Sigmoid colon (tissue), 7 donors: ENCODE measurements around the gene DOCK1. TPM values are rescaled to one million over a fixed set of nuclear protein-coding genes. Genes with fewer than 3 reads are reported as not detected.
A peak's percentile ranks its signal among the peaks of the same experiment; 100 is the strongest.

Experiments used
- DNase-seq: peaks from one replicate; pipeline ENCODE4 v3.0.0-alpha.2; 2019
- H3K27ac ChIP-seq, 4 donors: fragments of 200-600 bp; sonication (generic); one replicate each; pipeline ENCODE4 v1.5.1; 2016 to 2019; ENCODE audit warnings: mild to moderate bottlenecking in 1 of 4
- H3K27me3 ChIP-seq, 3 donors: fragments of 200-600 bp; sonication (generic); one replicate each; pipeline ENCODE4 v1.5.1; 2019; ENCODE audit warnings: mild to moderate bottlenecking in 1 of 3
- H3K36me3 ChIP-seq, 4 donors: fragments of 200-600 bp; sonication (generic); one replicate each; pipeline ENCODE4 v1.5.1; 2016 to 2019
- H3K4me1 ChIP-seq, 4 donors: fragments of 200-600 bp; sonication (generic); one replicate each; pipeline ENCODE4 v1.5.1; 2017 to 2019
- H3K4me3 ChIP-seq, 4 donors: fragments of 200-600 bp; sonication (generic); one replicate each; pipeline ENCODE4 v1.5.1; 2017 to 2019; ENCODE audit warnings: mild to moderate bottlenecking in 2 of 4, moderate library complexity in 1 of 4
- H3K9me3 ChIP-seq, 4 donors: fragments of 200-600 bp in 3 of 4; sonication (generic) in 3 of 4; one replicate each; pipeline versions ENCODE4 v1.5.1 to v1.6.1; 2013 to 2019
- EP300 ChIP-seq, 4 donors: sonication (generic); formaldehyde crosslinking; IDR thresholded peaks; one replicate each; pipeline ENCODE4 v1.6.1; 2017; ENCODE audit warnings: antibody characterized with exemption in 4 of 4
- POLR2A ChIP-seq, 2 donors: fragments of 450-650 bp; IDR thresholded peaks; one replicate each; pipeline ENCODE4 v1.6.1; 2016; ENCODE audit warnings: antibody characterized with exemption in 2 of 2, mild to moderate bottlenecking in 2 of 2, moderate library complexity in 2 of 2
- POLR2AphosphoS5 ChIP-seq, 4 donors: sonication (generic); formaldehyde crosslinking; IDR thresholded peaks; one replicate each; pipeline ENCODE4 v1.6.1; 2017; ENCODE audit warnings: antibody characterized with exemption in 4 of 4
- WGBS, 2 donors: extraction: QIAGEN DNeasy Blood & Tissue Kit; methylation state at CpG; one replicate each; pipeline ENCODE4 v1.1.7; 2013; 5-methylcytosine and 5-hydroxymethylcytosine counted together
- intact Hi-C: fragments of 100-400 bp; cut with DNase I; formaldehyde crosslinking; loops from one replicate; pipeline ENCODE4 v1.15.1; 2023
- polyA plus RNA-seq, 3 donors: library from polyadenylated mRNA; stranded (reverse); fragments of 200-250 nt; gene quantifications; one replicate each; pipeline ENCODE4 v1.2.3, GENCODE V29; 2013
- total RNA-seq, 4 donors: library from RNA; depleted of rRNA; stranded (reverse); fragments of >200 nt; gene quantifications; one replicate each; pipeline ENCODE4 v1.1.0, GENCODE V29; 2016
- TF ChIP-seq, protein P1 (sequence below), 4 experiments: fragments of 450-650 bp in 3 of 4; fragments of 200-600 bp in 1 of 4; IDR thresholded peaks; one replicate each; pipeline ENCODE4 v1.5.1; 2016 to 2019; ENCODE audit warnings: antibody characterized with exemption in 4 of 4, mild to moderate bottlenecking in 3 of 4, moderate library complexity in 2 of 4
- donor health status: healthy with polysubstance abuse.
- donor health status: Bipolar disorder and iron deficiency.
- donor health status: healthy.

The DOCK1 gene
- total and polyA plus RNA-seq, 7 donors, result 15.0 to 53.7 (median 40.2) TPM

GRCh38 chr10:127386606-127387327, 481.5 kb downstream of the DOCK1 start:
- H3K9me3 ChIP-seq, result no peaks in the 10 kb centered on the region
- WGBS, 2 donors, result 89 to 92% methylated on average over 17 of the region's 17 CpGs
- peaks cover 0 to 34% (median 2%) of the 10 kb centered on the region in 4 donors for H3K36me3 ChIP-seq
- no peaks in the 10 kb centered on the region for H3K4me1 ChIP-seq
- no peak overlapping the region for H3K27ac ChIP-seq
- no peaks in the 10 kb centered on the region for H3K27me3 ChIP-seq
- no peak for DNase-seq
- TF ChIP-seq EP300 (IDR thresholded peaks at IDR 0.05) (no peak), POLR2AphosphoS5 (IDR thresholded peaks at IDR 0.05) (no peak), POLR2A (IDR thresholded peaks at IDR 0.05) (no peak)
- TF ChIP-seq, protein P1, sequence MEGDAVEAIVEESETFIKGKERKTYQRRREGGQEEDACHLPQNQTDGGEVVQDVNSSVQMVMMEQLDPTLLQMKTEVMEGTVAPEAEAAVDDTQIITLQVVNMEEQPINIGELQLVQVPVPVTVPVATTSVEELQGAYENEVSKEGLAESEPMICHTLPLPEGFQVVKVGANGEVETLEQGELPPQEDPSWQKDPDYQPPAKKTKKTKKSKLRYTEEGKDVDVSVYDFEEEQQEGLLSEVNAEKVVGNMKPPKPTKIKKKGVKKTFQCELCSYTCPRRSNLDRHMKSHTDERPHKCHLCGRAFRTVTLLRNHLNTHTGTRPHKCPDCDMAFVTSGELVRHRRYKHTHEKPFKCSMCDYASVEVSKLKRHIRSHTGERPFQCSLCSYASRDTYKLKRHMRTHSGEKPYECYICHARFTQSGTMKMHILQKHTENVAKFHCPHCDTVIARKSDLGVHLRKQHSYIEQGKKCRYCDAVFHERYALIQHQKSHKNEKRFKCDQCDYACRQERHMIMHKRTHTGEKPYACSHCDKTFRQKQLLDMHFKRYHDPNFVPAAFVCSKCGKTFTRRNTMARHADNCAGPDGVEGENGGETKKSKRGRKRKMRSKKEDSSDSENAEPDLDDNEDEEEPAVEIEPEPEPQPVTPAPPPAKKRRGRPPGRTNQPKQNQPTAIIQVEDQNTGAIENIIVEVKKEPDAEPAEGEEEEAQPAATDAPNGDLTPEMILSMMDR (IDR thresholded peaks at IDR 0.05), result no peak
- intact Hi-C loops, result no loop called here
- no peak overlapping the region for H3K4me3 ChIP-seq

GRCh38 chr10:127391875-127392274, 486.6 kb downstream of the DOCK1 start:
- intact Hi-C loops, result no loop called here
- Histone ChIP-seq H3K36me3 (peaks cover 0 to 5% (median 0%) of the 10 kb centered on the region in 4 donors), H3K27ac (peak overlapping the region in 1 of 4 donors; percentile 19), H3K9me3 (no peaks in the 10 kb centered on the region), H3K27me3 (no peaks in the 10 kb centered on the region), H3K4me1 (no peaks in the 10 kb centered on the region), H3K4me3 (no peak overlapping the region)
- 86 to 89% methylated on average over 12 of the region's 12 CpGs for WGBS, 2 donors
- no peak for TF ChIP-seq POLR2A (IDR thresholded peaks at IDR 0.05)
- TF ChIP-seq, protein P1 (IDR thresholded peaks at IDR 0.05), result no peak
- no peak for TF ChIP-seq EP300 (IDR thresholded peaks at IDR 0.05)
- no peak for TF ChIP-seq POLR2AphosphoS5 (IDR thresholded peaks at IDR 0.05)
- DNase-seq, result no peak

DNA sequence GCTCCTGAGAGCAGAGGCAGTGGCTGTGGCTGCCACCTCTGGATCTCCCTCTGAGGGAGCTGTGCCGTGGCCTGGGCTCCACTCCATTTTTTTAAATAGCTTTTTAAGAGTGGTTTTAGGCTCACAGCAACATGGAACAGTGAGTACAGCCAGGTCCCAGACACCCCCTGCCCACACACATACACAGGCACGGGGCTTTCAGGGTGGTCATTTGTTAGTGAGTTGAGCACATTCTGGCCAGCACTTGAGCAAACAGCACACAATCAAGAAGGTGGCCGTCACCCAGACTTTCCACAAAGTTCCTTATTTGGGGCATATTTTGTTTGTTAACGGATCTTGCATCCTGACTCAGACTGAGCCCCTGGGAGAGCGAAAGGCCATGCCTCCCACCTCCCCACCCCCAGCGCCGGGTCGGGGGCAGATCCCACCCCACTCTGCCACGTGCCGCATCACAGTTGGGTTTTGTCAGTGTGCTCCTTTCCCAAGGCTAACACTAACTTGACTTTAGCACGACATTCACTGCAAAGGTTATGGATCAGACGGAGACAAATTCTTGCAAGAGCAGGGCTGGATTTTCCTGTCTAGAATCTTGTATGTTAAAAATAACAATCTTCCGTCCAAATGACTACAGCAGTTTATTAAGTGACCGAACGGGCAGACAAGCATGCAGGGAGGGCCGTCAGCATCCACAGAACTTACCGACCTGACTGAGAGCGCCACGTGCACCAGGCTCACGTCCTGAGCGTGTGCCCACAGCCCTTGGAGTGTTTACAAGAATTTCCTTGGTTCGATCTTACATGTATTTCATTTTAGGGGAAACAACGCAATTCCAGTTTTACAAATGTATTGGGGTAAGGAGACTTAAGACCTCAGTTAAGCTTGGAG, 487.4 kb downstream of the DOCK1 start:
- TF ChIP-seq POLR2A (IDR thresholded peaks at IDR 0.05), result no peak
- peak in 1 of 4 donors; percentile 10 for TF ChIP-seq POLR2AphosphoS5 (IDR thresholded peaks at IDR 0.05)
- TF ChIP-seq EP300 (IDR thresholded peaks at IDR 0.05), result no peak
- TF ChIP-seq, protein P1 (IDR thresholded peaks at IDR 0.05), result no peak
- Histone ChIP-seq H3K4me1 (no peaks in the 10 kb centered on the region), H3K4me3 (no peak overlapping the region), H3K9me3 (no peaks in the 10 kb centered on the region), H3K27ac (peak overlapping the region in 1 of 4 donors; percentile 19), H3K36me3 (peaks cover 0 to 5% (median 0%) of the 10 kb centered on the region in 4 donors), H3K27me3 (no peaks in the 10 kb centered on the region)
- intact Hi-C loops, result no loop called here
- no peak for DNase-seq
- 84 to 87% methylated on average over 23 of the region's 23 CpGs for WGBS, 2 donors

DNA sequence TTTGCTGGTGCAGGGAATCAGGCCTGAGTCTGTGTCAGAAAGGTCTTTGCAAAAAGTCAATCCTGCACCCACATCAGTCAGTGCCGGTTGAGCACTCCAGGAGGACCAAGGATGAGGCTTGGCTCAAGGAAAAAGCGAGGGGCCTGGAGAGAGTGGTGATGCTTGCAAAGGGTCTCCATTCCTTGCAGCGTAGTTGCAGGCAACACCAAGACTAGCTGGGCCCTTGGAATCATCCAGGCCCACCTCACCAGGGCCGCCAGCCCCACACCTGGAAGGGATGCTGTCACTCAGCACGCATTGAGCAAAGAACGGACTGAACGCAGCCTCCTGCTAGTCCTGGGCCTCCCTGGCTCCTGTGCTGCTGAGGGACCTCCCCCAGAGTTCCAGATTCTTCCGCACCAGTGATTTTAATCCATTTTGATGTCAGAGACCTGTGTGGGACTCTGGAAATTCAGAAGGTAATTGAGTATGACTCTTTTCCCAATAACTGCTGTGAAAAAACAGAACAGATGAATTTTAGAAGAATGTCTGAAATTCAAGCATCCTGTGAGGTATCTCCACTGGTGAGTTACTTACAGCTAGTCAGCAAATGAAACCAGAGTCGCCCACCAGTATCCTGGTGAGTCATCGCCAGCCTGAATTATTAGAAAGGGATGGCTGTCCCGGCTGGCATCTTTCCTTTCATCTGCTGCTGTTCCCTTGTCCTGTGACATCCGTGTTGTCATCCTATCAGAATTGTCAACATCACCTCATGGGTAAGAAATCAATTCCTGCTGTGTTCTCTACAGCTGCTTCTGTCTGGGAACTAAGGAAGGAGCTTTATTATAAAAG, 493.1 kb downstream of the DOCK1 start:
- H3K4me3 ChIP-seq, result no peak overlapping the region
- H3K27me3 ChIP-seq, result no peaks in the 10 kb centered on the region
- H3K4me1 ChIP-seq, result no peaks in the 10 kb centered on the region
- TF ChIP-seq POLR2AphosphoS5 (IDR thresholded peaks at IDR 0.05), result no peak
- TF ChIP-seq, protein P1 (IDR thresholded peaks at IDR 0.05), result no peak
- no peak for TF ChIP-seq EP300 (IDR thresholded peaks at IDR 0.05)
- TF ChIP-seq POLR2A (IDR thresholded peaks at IDR 0.05), result no peak
- intact Hi-C loops, result no loop called here
- H3K27ac ChIP-seq, result no peak overlapping the region
- whole genome bisulfite sequencing, 2 donors, result 89 to 94% methylated on average over 12 of the region's 12 CpGs
- H3K36me3 ChIP-seq, result no peaks in the 10 kb centered on the region
- no peak for DNase-seq
- no peaks in the 10 kb centered on the region for H3K9me3 ChIP-seq
